Mesothelial cell of epicardium (in vitro differentiated cells): ENCODE measurements around the gene ERMARD. TPM values are rescaled to one million over a fixed set of nuclear protein-coding genes. Genes with fewer than 3 reads are reported as not detected.

ENCODE experiments used
- DNase-seq, 2 experiments: peaks; one replicate each; pipeline ENCODE4 v3.0.0; 2021; ENCODE audit warnings: low spot score in 2 of 2; ENCODE audit not compliant: unreplicated experiment in 2 of 2
- H3K27ac Mint-ChIP-seq: 2 replicates; pipeline ENCODE4 v1.8.0; 2021; ENCODE audit warnings: mixed read lengths
- H3K27me3 Mint-ChIP-seq: 2 replicates; pipeline ENCODE4 v1.8.0; 2021; ENCODE audit warnings: low read depth, mixed read lengths
- H3K36me3 Mint-ChIP-seq: 2 replicates; pipeline ENCODE4 v1.8.0; 2021; ENCODE audit warnings: mixed read lengths
- H3K4me1 Mint-ChIP-seq: 2 replicates; pipeline ENCODE4 v1.8.0; 2021; ENCODE audit warnings: mixed read lengths
- H3K4me3 Mint-ChIP-seq: 2 replicates; pipeline ENCODE4 v1.8.0; 2021; ENCODE audit warnings: mild to moderate bottlenecking, moderate library complexity, mixed read lengths
- H3K9me3 Mint-ChIP-seq: 2 replicates; pipeline ENCODE4 v1.8.0; 2021; ENCODE audit warnings: mixed read lengths
- CTCF ChIP-seq: fragments of 200-600 bp; sonication (generic); IDR thresholded peaks from one replicate; pipeline ENCODE4 v1.5.0; 2021; ENCODE audit warnings: antibody characterized with exemption; ENCODE audit not compliant: unreplicated experiment
- total RNA-seq: library from RNA; stranded (reverse); gene quantifications from 3 replicates; pipeline ENCODE4 v1.2.1, GENCODE V29; 2021

The ERMARD gene
- total RNA-seq, 1 donor from 2014 or later, result 45.6 TPM

GRCh38 chr6:169824848-169825557 is 73.6 kb downstream of the ERMARD start:
- DNase-seq, result peak in 1 of 2 experiments; percentile 26

GRCh38 chr6:169825558-169826225 is 74.3 kb downstream of the ERMARD start:
- DNase-seq, result peak in 1 of 2 experiments; percentile 14
- Mint-ChIP-seq H3K4me1 (no peaks in the 10 kb centered on the region), H3K27ac (no peak overlapping the region), H3K27me3 (peaks cover 45% of the 10 kb centered on the region), H3K36me3 (no peaks in the 10 kb centered on the region), H3K4me3 (no peak overlapping the region), H3K9me3 (peaks cover 10% of the 10 kb centered on the region)
- no peak for TF ChIP-seq CTCF

More at GRCh38 chr6:169824848-169825557, 73.6 kb downstream of the ERMARD start:
- Mint-ChIP-seq H3K4me3 (no peak overlapping the region), H3K36me3 (no peaks in the 10 kb centered on the region), H3K9me3 (peaks cover 10% of the 10 kb centered on the region), H3K4me1 (no peaks in the 10 kb centered on the region), H3K27ac (no peak overlapping the region), H3K27me3 (peaks cover 38% of the 10 kb centered on the region)
- no peak for TF ChIP-seq CTCF

DNA sequence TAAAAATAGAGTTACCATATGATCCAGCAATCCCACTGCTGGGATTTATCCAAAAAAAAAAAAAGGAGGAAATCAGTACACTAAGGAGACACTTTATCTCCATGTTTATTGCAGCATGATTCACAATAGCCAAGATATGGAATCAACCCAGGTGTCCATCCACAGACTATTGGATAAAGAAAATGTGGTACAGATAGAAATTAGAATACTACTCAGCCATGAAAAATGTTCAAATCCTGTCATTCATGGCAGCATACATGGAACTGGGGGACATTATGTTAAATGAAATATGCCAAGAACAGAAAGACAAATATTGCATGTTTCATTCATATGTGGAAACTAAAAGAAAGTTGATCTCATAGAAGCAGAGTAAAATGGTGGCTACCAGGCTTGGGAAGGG is 75.3 kb downstream of the ERMARD start:
- no peak overlapping the region for H3K4me3 Mint-ChIP-seq
- H3K9me3 Mint-ChIP-seq, result peaks cover 10% of the 10 kb centered on the region
- H3K27ac Mint-ChIP-seq, result no peak overlapping the region
- H3K36me3 Mint-ChIP-seq, result no peaks in the 10 kb centered on the region
- DNase-seq, result no peak
- H3K27me3 Mint-ChIP-seq, result peaks cover 55% of the 10 kb centered on the region
- peaks cover under 1% of the 10 kb centered on the region for H3K4me1 Mint-ChIP-seq
- no peak for TF ChIP-seq CTCF

GRCh38 chr6:169827290-169827717 is 75.9 kb downstream of the ERMARD start:
- H3K4me1 Mint-ChIP-seq, result peaks cover 3% of the 10 kb centered on the region
- no peak for TF ChIP-seq CTCF
- DNase-seq, result peak in 1 of 2 experiments; percentile 35
- H3K4me3 Mint-ChIP-seq, result no peak overlapping the region
- peaks cover 54% of the 10 kb centered on the region for H3K27me3 Mint-ChIP-seq
- H3K27ac Mint-ChIP-seq, result no peak overlapping the region
- H3K36me3 Mint-ChIP-seq, result no peaks in the 10 kb centered on the region
- peaks cover 10% of the 10 kb centered on the region for H3K9me3 Mint-ChIP-seq

GRCh38 chr6:169828176-169828575 is 76.8 kb downstream of the ERMARD start:
- peak in 1 of 2 experiments; percentile 26 for DNase-seq
- H3K4me3 Mint-ChIP-seq, result no peak overlapping the region
- no peak overlapping the region for H3K27ac Mint-ChIP-seq
- peaks cover 49% of the 10 kb centered on the region for H3K27me3 Mint-ChIP-seq
- no peaks in the 10 kb centered on the region for H3K36me3 Mint-ChIP-seq
- H3K9me3 Mint-ChIP-seq, result peaks cover 10% of the 10 kb centered on the region
- TF ChIP-seq CTCF, result no peak
- H3K4me1 Mint-ChIP-seq, result peaks cover 3% of the 10 kb centered on the region
